ENCODE measurements around the gene TMEM225B.
"Not testable (repeated sequence)": the region's sequence is repeated elsewhere in the genome, so short reads cannot be mapped to it uniquely, and the experiment has no call there.

The TMEM225B gene, protein sequence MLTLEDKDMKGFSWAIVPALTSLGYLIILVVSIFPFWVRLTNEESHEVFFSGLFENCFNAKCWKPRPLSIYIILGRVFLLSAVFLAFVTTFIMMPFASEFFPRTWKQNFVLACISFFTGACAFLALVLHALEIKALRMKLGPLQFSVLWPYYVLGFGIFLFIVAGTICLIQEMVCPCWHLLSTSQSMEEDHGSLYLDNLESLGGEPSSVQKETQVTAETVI

DNA sequence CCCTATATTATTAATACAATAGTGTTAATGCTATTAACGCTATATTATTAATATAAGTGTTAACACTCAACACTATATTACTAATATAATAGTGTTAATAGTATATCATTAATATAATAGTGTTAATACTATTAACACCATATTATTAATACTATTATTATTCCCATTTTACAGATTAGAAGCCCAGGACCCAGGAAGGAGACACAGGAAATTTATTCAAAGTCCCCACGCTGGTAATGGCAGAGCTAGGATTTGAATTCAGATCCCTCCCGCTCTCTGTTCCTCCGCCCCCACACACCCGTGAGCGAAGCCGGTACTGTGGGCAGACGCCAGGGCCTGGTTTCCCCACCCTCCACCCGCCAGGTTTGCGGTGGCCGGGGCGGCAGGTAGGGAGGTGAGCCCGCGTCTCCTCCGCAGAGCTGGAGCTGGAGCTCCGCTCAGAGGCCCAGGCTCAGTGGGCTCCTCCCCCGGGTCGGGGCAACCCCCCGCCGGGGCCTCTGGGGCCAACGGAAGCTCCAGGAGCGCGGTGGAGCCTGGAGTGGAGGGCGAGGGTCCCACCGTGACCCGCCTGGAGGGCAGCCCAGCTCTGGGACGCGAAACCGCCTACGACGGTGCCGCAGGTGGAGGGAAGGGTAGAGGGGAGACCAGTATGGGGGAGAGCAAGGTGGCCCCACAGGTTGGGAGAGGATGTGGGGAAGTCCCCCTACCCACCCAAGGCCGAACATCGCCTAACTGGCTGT is at the start of gene TMEM225B:
TSS of gene TMEM225B (plus strand) at position 506 of the 740 bp plus-strand sequence. CDS start 6,122 bp downstream, outside the sequence.
- no peak for DNase-seq

DNA sequence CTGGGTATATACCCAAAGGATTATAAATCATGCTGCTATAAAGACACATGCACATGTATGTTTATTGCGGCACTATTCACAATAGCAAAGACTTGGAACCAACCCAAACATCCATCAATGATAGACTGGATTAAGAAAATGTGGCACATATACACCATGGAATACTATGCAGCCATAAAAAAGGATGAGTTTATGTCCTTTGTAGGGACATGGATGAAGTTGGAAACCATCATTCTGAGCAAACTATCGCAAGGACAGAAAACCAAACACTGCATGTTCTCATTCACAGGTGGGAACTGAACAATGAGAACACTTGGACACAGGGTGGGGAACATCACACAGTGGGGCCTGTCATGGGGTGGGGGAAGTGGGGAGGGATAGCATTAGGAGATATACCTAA is 48.5 kb upstream of the TMEM225B start:
- not testable (repeated sequence) for DNase-seq

DNA sequence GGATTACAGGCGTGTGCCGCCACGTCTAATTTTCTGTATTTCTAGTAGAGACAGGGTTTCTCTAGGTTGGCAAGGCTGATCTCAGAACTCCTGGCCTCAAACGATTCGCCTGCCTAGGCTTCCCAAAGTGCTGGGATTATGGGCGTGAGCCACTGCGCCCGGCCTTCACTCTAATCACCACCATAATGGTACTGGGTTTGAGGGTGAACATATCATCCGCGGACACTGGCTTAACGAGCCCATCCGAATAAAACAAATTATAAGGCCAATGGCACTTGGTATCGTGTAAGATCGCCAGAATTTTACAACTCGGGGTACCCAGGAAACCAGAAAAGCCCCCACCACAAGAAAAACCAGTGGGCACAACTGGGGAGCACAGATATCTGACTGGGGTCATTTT is 46.7 kb upstream of the TMEM225B start:
- peak; percentile 4 for DNase-seq

DNA sequence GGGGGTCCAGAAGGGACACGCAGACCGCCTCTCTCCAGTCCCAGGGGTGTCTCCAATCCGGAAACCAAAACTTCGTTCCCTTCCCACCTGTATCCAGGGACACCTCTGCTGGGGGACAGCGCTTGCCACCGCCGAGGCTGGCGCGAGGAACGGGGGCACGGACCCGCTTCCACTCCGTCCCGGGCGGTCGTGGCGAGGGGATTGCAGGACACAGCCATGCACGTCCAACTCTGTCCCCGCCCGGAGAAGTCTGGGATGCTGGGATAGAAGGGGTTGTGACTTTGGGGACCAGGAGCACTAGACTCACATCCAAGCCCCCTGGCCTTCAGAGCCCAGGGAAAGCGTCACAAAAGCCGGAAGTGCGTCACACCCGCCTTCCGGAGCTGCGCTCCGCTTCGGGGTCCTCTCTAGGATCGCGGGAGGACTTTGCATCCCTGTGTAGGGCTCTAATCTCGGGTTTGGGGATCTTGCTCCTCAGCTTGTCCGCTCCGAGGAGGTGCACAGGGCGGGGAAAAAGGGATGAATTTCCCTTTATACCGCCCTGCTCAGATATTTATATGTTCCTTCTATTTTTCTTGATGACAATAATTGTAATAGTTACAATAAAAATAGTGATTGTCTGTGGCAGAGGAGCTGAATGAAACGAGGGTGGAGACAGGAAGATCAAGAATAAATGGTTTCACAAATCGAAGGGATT is 46.2 kb upstream of the TMEM225B start, which contains the start of gene FAM200A:
TSS of gene FAM200A (minus strand) at position 348 of the 697 bp plus-strand sequence. CDS start 3,707 bp downstream, outside the sequence.
- DNase-seq: peak; percentile 92

DNA sequence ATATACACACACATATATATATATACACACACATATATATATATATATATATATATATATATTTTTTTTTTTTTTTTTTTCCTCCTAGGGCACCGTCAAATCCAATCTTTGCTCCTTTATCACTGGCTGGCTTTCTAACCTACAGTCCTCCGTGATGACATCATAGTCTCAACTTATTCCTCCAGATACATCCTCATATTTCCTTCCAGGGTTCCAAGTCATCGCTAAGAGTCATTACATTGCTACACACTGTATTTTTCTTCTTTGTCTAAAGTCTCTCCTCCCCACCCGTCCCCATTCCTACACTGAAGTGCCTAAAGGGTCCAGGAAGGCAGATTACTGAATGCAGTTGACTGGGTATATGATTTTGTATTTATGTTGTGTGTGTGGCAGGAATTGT is 45.0 kb upstream of the TMEM225B start:
- DNase-seq: no peak

DNA sequence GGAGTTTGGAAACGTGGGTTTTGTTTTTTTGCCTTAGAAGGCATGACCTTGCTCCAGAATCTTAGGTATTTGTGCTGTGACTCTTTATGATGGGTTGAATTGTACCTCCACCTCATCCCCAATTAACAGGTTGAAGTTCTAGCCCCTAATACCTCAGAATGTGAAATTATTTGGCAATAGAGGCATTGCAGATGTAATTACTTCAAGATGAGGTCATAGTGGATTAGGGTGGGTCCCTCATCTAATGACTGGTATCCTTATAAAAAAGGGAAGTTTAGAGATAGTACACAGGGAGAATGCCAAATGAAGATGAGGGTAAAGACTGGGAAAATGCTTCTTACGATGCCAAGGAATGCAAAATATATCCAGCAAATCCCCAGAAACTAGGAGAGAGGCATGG is 43.1 kb upstream of the TMEM225B start:
- DNase-seq: no peak

DNA sequence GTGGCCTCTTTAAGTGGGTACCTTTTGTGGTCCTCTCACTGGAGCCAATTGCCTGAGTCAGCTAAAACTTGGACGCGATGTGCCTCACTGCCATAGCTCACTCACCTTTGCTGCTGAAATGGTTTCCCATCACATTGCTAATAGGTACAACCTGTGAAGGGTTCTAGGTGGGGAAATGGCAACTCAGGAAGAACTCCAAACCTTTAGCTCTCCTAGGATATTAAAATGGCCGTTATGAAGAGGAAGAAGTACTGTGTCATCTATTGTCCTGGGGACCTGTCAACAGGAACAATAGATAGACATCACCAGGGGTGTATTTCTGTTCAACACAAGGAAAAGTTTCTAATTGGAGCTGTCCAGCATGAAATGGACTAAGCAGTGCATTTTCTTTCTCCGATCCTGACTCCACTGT is 40.9 kb upstream of the TMEM225B start:
- DNase-seq: no peak

DNA sequence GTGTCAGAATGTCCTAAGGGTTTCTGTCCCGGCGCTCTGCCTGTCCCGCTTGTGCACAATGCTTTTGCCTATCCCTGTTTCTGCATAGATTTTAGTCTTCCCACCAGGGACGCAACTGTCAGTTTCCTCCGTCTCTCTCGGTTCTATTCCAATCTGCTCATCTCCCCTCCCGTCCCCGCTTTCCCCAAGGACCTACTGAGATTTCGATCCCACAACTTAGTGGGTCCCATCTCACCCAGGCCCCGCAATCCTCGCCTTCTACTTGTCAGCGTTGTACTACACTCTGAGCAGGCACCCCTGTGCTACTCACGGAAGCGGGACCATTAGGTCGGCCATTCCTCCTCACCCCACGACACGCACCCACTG is 40.1 kb upstream of the TMEM225B start:
- no peak for DNase-seq

DNA sequence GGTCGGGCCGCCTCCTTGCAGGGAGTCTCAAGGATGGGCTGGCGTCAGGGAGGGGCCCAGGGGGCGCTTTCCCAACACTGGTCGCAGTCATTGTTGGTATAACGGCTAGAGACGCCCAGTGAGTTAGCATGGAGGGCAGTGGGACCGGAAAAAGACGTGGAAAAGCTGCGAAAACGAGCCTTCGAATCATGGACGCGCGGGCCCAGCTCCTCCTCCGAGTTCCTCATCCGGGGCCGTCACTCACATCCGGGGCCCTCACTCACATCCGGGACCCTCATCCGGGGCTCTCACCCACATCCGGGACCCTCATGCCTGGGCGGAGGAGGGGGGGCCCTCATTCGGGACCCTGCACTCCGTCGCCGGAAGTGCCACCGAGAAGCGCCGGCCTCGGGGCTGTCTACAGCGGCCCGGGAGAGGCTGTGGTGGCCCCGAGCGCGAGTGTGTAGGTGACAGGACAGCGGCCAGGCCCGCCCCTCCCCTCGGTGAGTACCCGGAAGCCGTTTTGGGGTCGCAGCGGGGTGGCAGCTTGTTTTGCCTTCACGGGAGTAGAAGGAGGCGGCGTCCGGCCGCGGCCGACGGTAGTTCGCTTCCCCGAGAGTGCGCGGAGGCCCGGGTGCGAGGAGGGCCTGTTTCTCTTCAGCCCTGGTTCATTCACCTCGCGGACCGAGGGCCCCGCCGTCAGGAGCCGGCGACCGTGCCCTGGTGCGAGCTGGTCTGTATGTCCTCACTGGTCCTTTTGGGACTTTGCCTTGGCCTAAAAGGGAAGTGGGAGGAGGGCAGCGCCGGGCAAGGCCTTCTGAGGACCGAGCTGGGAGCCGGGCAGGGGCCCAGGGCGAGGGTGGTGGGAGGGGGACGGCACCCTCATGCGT is 39.5 kb upstream of the TMEM225B start, which contains the start of gene ZNF655:
TSS of gene ZNF655 (plus strand) at position 337 of the 869 bp plus-strand sequence. CDS start 1,918 bp downstream, outside the sequence.
- peak; percentile 84 for DNase-seq

DNA sequence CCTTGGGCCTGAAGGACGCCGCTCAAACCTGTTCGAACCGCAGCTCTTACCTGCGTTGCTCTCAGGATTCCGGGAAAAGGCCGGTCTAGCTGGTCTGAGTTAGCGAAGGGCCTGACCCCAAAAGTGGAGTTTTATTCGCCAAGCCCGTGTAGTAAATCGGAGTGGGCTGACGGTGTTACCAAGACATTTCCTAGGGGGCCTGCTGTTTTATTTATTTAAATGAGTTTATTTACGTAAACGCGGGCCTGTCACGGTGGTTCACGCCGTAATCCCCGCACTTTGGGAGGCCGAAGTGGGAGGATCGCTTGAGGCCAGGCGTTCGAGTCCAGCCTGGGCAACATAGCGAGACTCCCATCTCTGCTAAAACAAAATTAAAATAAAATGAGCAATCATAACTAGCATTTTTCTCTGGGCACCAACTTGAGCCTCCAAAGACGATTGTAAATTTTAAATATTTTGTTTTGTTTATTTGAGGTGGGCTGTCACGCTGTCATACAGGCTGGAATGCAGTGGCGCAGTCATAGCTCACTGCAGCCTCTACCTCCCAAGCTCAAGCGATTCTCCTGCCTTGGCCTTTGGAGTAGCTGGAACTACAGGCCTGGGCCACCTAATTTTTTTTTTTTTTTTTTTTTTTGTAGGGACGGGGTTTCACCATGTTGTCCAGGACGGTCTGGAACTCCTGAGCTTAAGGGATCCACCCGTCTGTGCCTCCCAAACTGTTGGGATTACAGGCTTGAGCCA is 38.7 kb upstream of the TMEM225B start:
- no peak for DNase-seq

DNA sequence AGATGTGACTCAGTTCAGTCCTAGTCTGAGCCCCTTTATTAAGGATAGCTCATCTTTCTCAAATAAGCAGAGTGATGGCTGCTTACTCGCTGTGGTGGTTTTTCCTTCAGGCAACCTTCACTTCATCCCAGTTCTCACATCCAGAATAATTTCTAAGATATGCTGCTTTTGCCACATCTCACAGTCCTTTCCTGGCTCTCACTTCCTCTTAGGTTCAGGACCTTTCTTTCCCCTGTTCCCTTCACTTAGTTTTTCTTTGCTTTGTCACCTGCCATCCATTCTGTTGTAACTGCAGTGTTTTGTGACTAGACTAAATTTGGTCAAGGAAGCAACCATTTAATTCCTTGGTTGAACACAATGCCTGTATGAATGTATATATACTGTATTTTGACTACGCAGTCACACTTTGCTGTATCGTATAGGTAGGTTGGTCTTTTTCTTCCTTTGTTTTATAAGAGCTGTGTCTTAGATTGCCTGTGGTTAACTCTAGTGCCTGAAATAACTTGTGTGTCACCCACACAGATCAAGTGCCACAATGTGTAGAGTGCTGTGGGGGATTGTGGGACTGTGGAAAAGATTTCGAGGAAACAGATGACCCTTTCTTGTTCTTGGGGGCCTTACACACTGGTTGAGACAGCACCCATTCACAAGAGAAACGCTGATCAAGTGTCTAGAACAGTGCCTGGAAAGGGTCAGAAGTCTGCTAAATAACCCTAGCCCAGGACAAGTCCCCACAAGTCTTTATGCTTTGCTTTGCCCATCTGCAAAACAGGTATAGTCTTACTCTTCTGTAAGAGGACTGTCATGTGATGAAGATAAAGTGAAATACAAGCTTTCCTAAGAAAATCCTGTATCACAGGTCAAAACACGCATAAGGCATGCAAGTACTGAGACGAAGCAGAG is 37.0 kb upstream of the TMEM225B start:
- no peak for DNase-seq

DNA sequence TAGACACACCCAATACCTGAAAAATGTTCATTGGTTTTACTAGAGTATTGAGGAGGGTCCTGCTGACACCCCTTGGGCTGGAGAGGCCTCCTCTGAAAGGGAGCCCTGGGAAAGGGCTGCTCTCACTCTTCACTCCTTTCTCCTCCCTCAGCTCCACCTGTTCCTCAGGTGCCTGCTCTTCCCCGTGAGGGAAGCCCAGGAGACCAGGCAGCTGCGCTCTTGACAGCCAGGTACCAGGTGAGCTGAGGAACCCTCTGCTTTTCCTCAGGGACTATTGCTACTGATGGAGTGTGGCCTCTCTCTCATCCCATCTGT is 36.4 kb upstream of the TMEM225B start:
- DNase-seq: no peak

DNA sequence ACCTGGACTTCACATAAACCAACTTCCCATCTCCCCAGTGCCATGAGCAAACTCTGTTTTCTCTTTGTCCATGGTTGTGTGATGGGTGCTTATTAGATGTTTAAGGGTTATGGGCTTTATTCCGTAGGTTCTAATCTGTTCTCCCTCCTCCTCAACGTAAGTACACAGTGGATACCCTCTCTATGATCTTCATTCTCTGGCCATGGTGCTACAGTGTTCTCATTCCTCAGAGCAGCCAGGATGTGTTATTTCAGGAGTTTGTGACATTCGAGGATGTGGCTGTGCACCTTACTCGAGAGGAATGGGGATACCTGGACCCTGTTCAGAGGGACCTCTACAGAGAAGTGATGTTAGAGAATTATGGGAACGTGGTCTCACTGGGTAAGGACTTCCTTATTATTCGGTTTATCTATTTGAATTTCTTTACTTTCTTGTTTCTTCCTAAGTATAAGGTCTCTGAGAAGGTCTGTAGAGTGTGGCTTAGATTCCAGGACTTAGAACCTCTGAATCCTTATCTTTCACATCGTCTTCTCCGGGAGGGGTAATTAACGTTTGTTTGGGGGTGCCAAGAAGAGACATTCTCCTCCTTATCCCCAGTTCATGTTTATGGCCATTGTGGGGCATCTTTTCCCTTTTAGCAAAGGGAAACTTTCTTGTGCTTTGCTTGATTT is 35.8 kb upstream of the TMEM225B start:
- no peak for DNase-seq

DNA sequence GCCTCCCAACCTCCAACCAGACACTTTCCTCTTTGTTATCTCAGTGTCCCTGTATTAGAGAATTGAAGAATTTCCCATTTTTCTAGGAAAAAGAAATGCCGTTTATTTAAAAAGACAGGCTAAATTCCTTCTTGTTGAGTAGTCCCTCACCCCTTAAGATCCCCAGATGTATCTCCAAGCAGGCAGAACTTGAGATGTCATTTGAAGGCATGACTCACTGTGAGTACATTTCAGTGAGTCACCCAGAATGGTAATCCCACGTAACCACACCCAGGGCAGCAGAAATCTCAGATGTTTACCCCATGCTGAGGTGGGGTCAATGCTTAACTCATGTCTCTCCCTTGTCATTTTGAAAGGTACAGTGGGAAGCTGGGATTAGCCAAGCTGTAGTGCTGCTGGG is 35.2 kb upstream of the TMEM225B start:
- DNase-seq: no peak

DNA sequence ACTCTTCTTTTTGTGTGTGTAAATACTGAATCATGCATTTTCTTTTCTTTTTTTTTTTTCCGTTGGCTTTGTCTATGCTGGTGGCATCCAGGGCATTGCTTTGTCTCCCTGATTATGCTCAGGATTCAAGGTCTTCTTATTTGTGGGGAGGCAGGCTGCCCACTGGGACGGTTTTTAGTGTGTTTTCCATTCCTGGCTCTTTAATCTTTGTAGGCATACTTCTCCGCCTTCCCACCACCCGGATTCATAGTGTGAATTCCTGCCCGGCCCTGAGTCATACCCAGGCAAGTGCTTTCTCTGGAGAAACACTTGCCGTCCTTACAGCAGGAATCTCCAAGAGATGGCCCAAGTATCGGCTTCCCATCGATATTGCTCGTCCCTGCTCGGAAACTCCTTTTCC is 34.4 kb upstream of the TMEM225B start:
- DNase-seq: no peak

DNA sequence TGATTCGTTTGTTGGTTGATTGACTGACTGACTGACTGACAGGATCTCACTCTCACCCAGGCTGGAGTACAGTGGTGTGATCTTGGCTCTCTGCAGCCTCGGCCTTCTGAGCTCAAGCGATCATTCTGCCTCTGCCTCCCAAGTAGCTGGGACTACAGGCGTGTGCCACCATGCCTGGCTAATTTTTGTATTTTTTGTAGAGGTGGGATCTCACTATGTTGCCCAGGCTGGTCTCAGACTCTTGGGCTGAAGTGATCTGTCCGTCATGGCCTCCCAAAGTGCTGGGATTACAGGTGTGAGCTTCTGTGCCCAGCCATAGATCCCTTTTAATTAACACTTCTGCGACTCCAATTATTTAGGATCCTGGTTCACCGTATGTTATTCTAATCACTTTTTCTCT is 29.3 kb upstream of the TMEM225B start:
- not testable (repeated sequence) for DNase-seq

DNA sequence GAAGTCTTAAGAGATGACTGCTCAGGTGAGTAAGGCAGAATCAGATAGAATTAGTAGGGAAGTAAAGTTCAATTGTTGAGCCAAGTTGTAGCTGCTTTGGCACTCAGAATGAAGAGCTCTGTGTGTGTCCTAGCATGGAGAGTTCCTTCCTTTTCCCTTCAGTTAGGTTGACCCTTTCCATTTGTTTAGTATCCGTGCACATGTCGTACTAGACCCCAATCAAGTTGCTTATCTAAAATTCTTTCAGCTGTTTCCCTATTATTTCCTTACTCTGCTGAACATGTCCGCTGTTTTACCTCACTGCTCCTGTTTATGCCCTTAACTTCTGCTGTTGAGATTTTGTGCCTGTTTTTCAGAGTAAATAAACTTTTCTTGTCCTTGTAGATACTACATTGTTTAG is 26.3 kb upstream of the TMEM225B start:
- no peak for DNase-seq

DNA sequence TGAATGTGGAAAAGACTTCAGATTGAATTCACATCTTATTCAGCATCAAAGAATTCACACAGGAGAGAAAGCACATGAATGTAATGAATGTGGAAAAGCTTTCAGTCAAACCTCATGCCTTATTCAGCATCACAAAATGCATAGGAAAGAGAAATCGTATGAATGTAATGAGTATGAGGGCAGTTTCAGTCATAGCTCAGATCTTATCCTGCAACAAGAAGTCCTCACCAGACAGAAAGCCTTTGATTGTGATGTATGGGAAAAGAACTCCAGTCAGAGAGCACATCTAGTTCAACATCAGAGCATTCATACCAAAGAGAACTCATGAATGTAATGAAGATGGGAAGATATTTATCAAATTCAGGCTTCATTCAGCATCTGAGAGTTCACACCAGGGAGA is 24.8 kb upstream of the TMEM225B start:
- DNase-seq: no peak

DNA sequence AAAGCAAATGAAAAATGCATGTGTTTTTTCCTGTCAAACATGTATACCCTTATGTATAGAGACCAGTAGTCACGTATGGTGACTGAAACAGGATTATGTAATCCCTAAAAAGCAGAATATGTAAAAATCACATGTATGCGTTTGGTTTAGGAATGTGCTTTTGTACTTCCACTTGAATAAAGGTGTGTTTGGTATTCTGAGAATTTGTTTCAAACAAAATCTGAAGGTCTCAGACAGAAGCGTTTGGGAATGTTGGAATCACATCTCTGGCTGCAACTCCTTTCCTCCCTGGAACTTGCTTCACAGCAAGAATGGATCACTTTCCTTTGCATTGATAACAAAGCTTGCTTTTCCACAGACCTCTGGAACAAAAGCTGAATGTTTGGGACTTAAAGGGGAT is 21.8 kb upstream of the TMEM225B start:
- no peak for DNase-seq

DNA sequence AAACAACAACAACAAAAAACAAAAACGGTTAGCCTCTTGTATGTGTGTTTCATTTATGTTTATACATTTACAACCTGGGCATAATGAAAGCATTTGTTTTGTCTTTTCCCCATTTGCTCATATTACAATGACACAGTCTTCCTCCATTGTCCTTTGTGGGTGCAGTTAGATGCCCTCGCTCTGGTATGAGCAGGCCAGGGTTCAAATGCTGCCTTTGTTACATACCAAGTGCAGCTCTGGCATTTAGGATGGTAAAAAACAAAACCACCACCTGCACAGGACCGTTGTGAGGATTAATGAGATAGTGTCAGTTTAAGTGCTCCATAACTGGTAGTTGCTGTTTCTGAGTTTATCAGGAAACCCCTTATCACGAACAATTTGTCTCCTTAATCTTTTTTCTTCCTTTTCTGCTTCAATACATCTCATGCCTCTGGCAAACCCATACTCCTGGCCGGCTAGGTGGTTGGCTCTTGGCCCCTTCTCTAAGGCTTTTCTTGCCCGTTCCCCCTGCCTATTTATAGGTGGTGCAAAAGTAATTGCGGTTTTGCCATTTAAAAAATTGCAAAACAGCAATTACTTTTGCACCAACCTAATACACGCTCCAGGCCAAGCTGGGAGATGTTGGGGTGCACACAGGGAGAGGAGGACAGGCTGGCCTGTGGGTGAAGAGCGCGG is 18.6 kb upstream of the TMEM225B start:
- no peak for DNase-seq

Measured in NCI-H2029 (cell line).